ENCODE results near the gene DOC2B.
"Not testable (repeated sequence)": the region's sequence is repeated elsewhere in the genome, so short reads cannot be mapped to it uniquely, and the experiment has no call there.

The DOC2B gene

GRCh38 chr17:181245-182049, at the start of gene DOC2B:
TSS of gene DOC2B (minus strand) at chr17:181650. CDS start at chr17:181479, 171 bp downstream.
- Histone ChIP-seq H3K4me3 (ENCODE audit: low read length in 2 of 2) (peak within 1 kb of the TSS; percentile 58 to 61), H3K9me3 (ENCODE audit: control insufficient read depth in 2 of 2, low read length in 2 of 2) (no peaks in the 10 kb centered on the region), H3K27me3 (ENCODE audit: control insufficient read depth in 1 of 2, insufficient read depth in 2 of 2, low read length in 2 of 2) (peaks cover 28 to 39% of the 10 kb centered on the region in 2 donors), H3K36me3 (ENCODE audit: control insufficient read depth in 2 of 2, insufficient read depth in 2 of 2, low read length in 2 of 2) (no peaks in the 10 kb centered on the region), H3K9ac (ENCODE audit: low read length in 2 of 2) (no peak within 1 kb of the TSS), H3K27ac (ENCODE audit: low read length) (no peak within 1 kb of the TSS), H3K4me1 (ENCODE audit: control insufficient read depth, insufficient read depth, low read length) (peaks cover 15% of the 10 kb centered on the region)

DNA sequence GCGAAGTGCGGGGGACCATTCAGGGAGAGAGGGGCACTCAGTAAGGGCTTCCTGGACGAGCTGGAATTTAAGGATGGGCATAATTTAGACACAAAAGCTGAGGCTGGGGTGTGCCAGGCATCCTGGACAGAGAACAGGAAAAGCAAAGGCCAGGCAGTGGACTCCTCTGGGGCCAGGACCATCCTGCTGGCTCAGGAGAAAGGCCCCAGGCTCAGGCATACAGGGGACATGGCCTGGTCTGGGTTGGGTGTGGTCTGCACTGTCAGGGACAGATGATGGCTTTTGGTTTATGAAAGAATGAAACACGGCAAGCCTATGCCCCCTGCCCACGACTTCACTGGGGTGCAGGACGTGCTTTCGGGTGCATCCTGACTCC, 48.9 kb upstream of the DOC2B start:
- Histone ChIP-seq H3K27ac (ENCODE audit: low read length) (no peak overlapping the region), H3K27me3 (ENCODE audit: control insufficient read depth in 1 of 2, insufficient read depth in 2 of 2, low read length in 2 of 2) (no peaks in the 10 kb centered on the region), H3K4me3 (ENCODE audit: low read length in 2 of 2) (no peak overlapping the region), H3K9me3 (ENCODE audit: control insufficient read depth in 2 of 2, low read length in 2 of 2) (no peaks in the 10 kb centered on the region), H3K36me3 (ENCODE audit: control insufficient read depth in 2 of 2, insufficient read depth in 2 of 2, low read length in 2 of 2) (no peaks in the 10 kb centered on the region), H3K4me1 (ENCODE audit: control insufficient read depth, insufficient read depth, low read length) (peaks cover 3% of the 10 kb centered on the region), H3K9ac (ENCODE audit: low read length in 2 of 2) (no peak overlapping the region)

- peaks cover 3% of the 10 kb centered on the region for H3K4me1 ChIP-seq (ENCODE audit: control insufficient read depth, insufficient read depth, low read length)
- H3K27me3 ChIP-seq (ENCODE audit: control insufficient read depth in 1 of 2, insufficient read depth in 2 of 2, low read length in 2 of 2): no peaks in the 10 kb centered on the region
- no peak overlapping the region for H3K9ac ChIP-seq (ENCODE audit: low read length in 2 of 2)
- H3K27ac ChIP-seq (ENCODE audit: low read length): no peak overlapping the region
- H3K9me3 ChIP-seq (ENCODE audit: control insufficient read depth in 2 of 2, low read length in 2 of 2): no peaks in the 10 kb centered on the region
- H3K4me3 ChIP-seq (ENCODE audit: low read length in 2 of 2): no peak overlapping the region
- H3K36me3 ChIP-seq (ENCODE audit: control insufficient read depth in 2 of 2, insufficient read depth in 2 of 2, low read length in 2 of 2): no peaks in the 10 kb centered on the region
Observed at GRCh38 chr17:229709-230394, 48.4 kb upstream of the DOC2B start.

DNA sequence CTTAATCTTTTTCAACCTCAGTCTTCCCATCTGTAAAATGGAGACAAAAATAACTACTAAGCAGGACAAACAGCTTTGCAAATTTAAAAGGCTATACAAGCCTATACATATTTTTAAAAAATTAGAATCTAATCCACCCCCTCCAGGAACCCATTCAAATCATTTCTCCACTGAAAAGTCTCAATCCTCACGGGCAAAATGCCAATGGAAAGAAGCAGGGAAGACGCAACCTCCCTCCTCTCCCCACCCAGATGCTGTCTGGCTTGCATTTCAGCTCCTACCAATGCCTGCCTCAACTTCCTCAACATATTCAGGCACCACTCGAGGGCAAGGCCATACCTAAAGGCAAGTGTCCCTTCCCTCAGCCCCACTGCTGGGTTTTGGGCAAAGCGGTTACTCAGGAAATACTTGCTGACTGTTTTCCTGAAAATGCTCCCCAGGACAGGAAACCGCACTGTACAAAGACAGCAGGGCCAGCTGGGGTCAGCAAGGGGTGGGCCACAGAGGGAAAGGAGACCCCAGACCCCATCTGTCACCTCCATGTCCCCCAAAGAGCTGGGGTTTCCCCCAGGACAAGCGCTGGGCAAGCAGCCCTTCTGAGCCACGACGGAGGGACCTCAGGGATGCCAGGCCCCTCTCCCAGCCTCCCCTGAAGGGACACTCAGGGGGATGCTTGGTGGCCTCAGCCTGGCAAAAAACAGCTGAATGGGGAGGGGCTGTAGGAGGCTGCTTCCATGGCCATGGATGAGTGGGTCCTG, 47.7 kb upstream of the DOC2B start:
- H3K27ac ChIP-seq (ENCODE audit: low read length): no peak overlapping the region

GRCh38 chr17:227946-228615, 46.6 kb upstream of the DOC2B start:
- H3K27ac ChIP-seq (ENCODE audit: low read length): no peak overlapping the region
- H3K4me3 ChIP-seq (ENCODE audit: low read length in 2 of 2): no peak overlapping the region
- no peaks in the 10 kb centered on the region for H3K27me3 ChIP-seq (ENCODE audit: control insufficient read depth in 1 of 2, insufficient read depth in 2 of 2, low read length in 2 of 2)
- H3K9me3 ChIP-seq (ENCODE audit: control insufficient read depth in 2 of 2, low read length in 2 of 2): no peaks in the 10 kb centered on the region
- H3K4me1 ChIP-seq (ENCODE audit: control insufficient read depth, insufficient read depth, low read length): peaks cover under 1% of the 10 kb centered on the region
- no peak overlapping the region for H3K9ac ChIP-seq (ENCODE audit: low read length in 2 of 2)
- no peaks in the 10 kb centered on the region for H3K36me3 ChIP-seq (ENCODE audit: control insufficient read depth in 2 of 2, insufficient read depth in 2 of 2, low read length in 2 of 2)

More for the DNA sequence above, 47.7 kb upstream of the DOC2B start:
- no peaks in the 10 kb centered on the region for H3K9me3 ChIP-seq (ENCODE audit: control insufficient read depth in 2 of 2, low read length in 2 of 2)
- H3K36me3 ChIP-seq (ENCODE audit: control insufficient read depth in 2 of 2, insufficient read depth in 2 of 2, low read length in 2 of 2): no peaks in the 10 kb centered on the region
- no peaks in the 10 kb centered on the region for H3K27me3 ChIP-seq (ENCODE audit: control insufficient read depth in 1 of 2, insufficient read depth in 2 of 2, low read length in 2 of 2)
- no peak overlapping the region for H3K4me3 ChIP-seq (ENCODE audit: low read length in 2 of 2)
- peaks cover 3% of the 10 kb centered on the region for H3K4me1 ChIP-seq (ENCODE audit: control insufficient read depth, insufficient read depth, low read length)
- no peak overlapping the region for H3K9ac ChIP-seq (ENCODE audit: low read length in 2 of 2)

DNA sequence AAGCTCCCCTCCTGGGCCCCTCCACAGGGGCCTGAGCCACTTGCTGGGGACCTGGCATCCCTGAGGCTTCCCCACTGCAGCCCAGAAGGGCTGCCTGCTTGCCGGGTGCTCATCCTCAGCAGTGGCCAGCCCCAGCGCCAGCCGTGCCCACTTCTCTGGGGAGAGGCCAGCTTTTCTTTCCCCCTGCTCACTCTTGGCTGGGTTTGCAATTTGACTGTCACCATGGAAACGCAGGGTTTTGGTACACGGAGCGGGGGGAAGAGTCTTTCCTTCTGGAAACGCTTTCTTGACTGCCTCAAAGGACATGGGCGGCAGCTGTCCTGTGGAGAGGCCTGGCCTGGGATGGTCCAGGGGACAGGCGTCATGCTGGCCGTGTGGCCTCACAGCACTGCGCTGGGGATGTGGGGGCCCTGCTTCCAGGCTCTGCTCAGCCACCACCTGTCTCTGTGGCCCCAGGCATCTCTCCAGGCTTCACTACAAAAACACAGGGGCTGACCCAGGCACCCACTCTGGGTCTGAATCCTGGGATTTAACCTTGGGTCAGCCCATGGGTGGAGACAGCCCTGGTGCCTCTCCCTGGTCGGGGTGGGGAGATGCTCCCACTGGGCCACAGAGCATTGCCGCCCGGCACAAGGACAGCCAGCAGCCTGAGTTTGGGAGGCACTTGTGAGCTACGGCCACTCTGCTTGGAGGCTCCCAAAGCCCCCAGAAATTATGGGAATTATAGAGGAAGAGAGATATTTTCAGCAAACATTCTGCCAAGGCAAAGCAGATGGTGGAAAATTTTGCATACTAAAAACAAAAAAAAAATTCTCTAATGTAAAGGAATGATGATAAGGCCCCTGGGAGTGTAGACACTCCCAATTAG, 45.9 kb upstream of the DOC2B start:
- Histone ChIP-seq H3K4me3 (ENCODE audit: low read length in 2 of 2) (no peak overlapping the region), H3K9ac (ENCODE audit: low read length in 2 of 2) (no peak overlapping the region), H3K27ac (ENCODE audit: low read length) (no peak overlapping the region), H3K9me3 (ENCODE audit: control insufficient read depth in 2 of 2, low read length in 2 of 2) (no peaks in the 10 kb centered on the region), H3K27me3 (ENCODE audit: control insufficient read depth in 1 of 2, insufficient read depth in 2 of 2, low read length in 2 of 2) (no peaks in the 10 kb centered on the region), H3K4me1 (ENCODE audit: control insufficient read depth, insufficient read depth, low read length) (no peaks in the 10 kb centered on the region), H3K36me3 (ENCODE audit: control insufficient read depth in 2 of 2, insufficient read depth in 2 of 2, low read length in 2 of 2) (no peaks in the 10 kb centered on the region)

- Histone ChIP-seq H3K27me3 (ENCODE audit: control insufficient read depth in 1 of 2, insufficient read depth in 2 of 2, low read length in 2 of 2) (no peaks in the 10 kb centered on the region), H3K4me1 (ENCODE audit: control insufficient read depth, insufficient read depth, low read length) (no peaks in the 10 kb centered on the region), H3K9me3 (ENCODE audit: control insufficient read depth in 2 of 2, low read length in 2 of 2) (no peaks in the 10 kb centered on the region), H3K36me3 (ENCODE audit: control insufficient read depth in 2 of 2, insufficient read depth in 2 of 2, low read length in 2 of 2) (no peaks in the 10 kb centered on the region), H3K27ac (ENCODE audit: low read length) (no peak overlapping the region), H3K4me3 (ENCODE audit: low read length in 2 of 2) (no peak overlapping the region), H3K9ac (ENCODE audit: low read length in 2 of 2) (no peak overlapping the region)
Observed at GRCh38 chr17:226108-227077, 44.9 kb upstream of the DOC2B start.

DNA sequence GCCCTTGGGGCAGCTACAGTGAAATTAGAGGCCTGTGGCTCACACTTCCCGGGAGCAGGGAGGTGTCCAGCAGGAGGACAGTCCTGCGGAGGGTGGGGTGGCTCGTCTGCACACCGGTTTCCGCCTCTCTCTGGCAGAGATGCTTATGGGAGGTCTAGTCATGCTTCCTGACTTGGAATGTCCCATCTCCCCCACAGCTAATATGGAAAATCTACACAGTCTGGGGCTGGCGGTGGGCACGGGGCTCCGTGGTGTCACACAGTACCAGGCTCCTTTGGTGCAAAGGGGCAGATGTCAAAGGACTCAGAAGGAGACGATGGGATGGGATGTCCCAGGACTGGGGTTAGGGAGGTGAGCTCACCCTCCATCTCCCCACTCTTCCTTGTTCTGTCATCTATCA, 44.1 kb upstream of the DOC2B start:
- H3K4me3 ChIP-seq (ENCODE audit: low read length in 2 of 2): no peak overlapping the region
- no peak overlapping the region for H3K27ac ChIP-seq (ENCODE audit: low read length)
- H3K27me3 ChIP-seq (ENCODE audit: control insufficient read depth in 1 of 2, insufficient read depth in 2 of 2, low read length in 2 of 2): no peaks in the 10 kb centered on the region
- H3K9me3 ChIP-seq (ENCODE audit: control insufficient read depth in 2 of 2, low read length in 2 of 2): no peaks in the 10 kb centered on the region
- H3K4me1 ChIP-seq (ENCODE audit: control insufficient read depth, insufficient read depth, low read length): no peaks in the 10 kb centered on the region
- no peak overlapping the region for H3K9ac ChIP-seq (ENCODE audit: low read length in 2 of 2)
- H3K36me3 ChIP-seq (ENCODE audit: control insufficient read depth in 2 of 2, insufficient read depth in 2 of 2, low read length in 2 of 2): no peaks in the 10 kb centered on the region

- H3K27me3 ChIP-seq (ENCODE audit: control insufficient read depth in 1 of 2, insufficient read depth in 2 of 2, low read length in 2 of 2); H3K9me3 ChIP-seq (ENCODE audit: control insufficient read depth in 2 of 2, low read length in 2 of 2); H3K4me3 ChIP-seq (ENCODE audit: low read length in 2 of 2); H3K4me1 ChIP-seq (ENCODE audit: control insufficient read depth, insufficient read depth, low read length); H3K9ac ChIP-seq (ENCODE audit: low read length in 2 of 2); H3K36me3 ChIP-seq (ENCODE audit: control insufficient read depth in 2 of 2, insufficient read depth in 2 of 2, low read length in 2 of 2); H3K27ac ChIP-seq (ENCODE audit: low read length): not testable (repeated sequence)
Observed at GRCh38 chr17:224576-224975, 43.1 kb upstream of the DOC2B start.
